Stimulated activated CD8-positive, alpha-beta memory T cell treated with anti-CD3 and anti-CD28 coated beads, Interleukin-4, amount 100 ng/mL, for 24 hours (primary cell): ENCODE data around the gene AFAP1.
A peak's percentile ranks its signal among the peaks of the same experiment; 100 is the strongest.

Source experiments
- DNase-seq: peaks from one replicate; pipeline ENCODE4 v3.0.0-alpha.2; 2020; ENCODE audit warnings: low read depth

AFAP1 gene

GRCh38 chr4:7841894-7842293 lies 97.8 kb downstream of the AFAP1 start:
- DNase-seq, result no peak

- DNase-seq, result no peak
These were observed 98.6 kb downstream of the AFAP1 start for GRCh38 chr4:7841071-7841470.

DNA sequence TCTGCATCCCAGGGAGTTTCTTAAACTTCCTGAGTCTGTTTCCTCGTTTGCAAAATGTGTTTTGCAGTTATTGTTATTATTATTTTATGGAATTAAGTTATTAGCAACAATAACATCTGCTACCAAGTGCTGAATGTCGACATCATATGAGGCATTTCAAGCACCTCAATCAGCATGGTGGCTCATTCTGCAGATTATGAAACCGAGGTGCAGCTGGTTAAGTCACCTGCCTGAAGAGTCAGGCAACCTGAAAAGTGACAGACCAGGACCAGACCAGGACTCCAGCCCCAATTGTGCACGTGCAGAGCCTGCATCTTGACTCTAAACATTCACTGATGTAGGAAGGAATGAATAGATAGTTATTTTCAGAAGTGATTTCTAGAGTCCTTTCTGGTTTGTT lies 99.8 kb downstream of the AFAP1 start:
- no peak for DNase-seq

DNA sequence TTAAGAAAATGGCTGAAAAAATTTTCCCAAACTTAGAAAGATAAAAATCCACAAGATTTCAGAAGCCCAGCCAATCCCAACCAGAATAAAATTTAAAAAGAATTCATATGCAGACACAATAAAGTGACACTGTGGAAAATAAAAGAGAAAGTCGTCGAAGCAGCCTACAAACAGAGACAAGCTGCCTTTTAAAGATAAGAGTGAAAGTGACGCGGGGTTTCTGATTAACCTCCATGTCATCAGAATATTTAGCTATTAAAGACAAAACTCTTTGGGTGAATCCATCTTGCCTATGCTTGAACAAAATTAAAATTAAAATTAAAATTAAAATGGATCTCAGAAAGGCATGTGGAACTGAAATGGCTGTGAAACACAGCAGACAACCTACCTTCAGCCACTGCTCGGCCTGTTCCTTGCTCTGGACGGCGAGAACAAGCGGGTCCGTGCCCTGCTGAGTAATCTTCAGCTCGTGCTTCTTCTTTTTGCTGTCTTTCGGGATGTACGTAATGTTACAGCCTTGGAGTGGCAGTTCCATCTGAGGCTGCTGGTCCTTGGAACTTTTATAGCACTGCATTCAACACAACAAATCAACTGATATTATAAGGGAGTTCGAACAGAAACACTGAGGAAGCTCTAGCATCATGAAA lies 101.4 kb downstream of the AFAP1 start:
- DNase-seq, result no peak

DNA sequence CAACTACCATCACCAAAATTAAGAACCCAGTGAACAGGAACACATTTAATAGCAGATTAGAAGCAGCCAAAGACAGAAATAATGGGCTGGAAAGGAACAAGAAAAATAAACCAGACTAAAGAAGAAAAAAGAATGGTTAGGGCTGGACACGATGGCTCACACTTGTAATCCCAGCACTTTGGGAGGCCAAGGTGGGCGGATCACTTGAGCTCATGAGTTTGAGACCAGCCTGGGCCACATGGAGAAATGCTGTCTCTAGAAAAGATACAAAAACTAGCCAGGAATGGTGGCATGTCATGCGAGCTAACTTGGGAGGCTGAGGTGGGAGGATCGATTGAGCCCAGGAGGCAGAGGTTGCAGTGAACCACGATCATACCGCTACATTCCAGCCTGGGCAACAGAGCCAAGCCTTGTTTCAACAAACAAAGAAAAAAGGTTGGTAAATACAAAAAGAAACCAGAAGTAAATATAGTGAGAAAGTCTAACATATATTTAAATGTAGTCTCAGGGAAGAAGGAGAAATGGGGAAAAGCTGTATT lies 102.0 kb downstream of the AFAP1 start:
- DNase-seq, result no peak

DNA sequence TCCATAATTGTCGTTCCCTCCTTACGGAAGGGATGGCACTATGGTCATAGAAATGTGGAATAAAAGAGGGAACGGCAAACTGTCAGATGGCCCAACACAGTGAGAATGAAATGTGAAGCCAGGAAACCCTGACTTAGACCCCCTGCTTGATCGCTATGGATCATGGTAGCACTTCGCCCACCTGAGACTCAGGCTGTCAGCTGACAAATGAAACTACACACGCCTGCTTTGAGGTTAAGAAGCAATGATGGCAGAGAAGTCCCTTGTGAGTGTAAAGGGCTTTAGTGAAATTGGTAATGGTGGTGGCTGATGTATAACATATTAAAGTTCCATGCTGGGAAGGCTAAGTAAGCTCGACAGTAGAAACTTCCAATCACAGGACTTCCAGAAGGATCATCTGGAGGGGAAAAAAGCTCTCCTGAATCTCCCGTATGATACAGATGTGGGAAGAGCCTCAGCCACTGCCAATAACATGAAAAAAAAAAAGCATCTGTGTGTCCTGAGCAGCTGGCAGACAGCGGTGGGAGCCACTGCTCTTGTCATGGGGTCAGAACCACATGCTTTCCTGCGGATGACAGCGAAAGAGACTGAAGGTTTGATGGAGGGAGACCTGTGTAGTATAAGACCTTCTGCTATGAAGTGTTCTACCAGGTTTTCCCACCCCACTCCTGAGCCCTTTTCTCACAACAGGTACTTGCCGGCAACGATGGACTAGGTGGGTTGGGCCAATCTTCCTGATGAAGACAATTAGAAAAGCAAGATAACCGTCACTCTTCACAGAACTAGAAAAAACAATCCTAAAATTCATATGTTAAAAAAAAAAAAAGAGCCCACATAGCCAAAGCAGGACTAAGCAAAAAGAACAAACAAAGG lies 107.6 kb downstream of the AFAP1 start:
- DNase-seq, result no peak

GRCh38 chr4:7831330-7831729 lies 108.3 kb downstream of the AFAP1 start:
- no peak for DNase-seq

GRCh38 chr4:7830747-7831146 lies 108.9 kb downstream of the AFAP1 start:
- DNase-seq, result no peak

DNA sequence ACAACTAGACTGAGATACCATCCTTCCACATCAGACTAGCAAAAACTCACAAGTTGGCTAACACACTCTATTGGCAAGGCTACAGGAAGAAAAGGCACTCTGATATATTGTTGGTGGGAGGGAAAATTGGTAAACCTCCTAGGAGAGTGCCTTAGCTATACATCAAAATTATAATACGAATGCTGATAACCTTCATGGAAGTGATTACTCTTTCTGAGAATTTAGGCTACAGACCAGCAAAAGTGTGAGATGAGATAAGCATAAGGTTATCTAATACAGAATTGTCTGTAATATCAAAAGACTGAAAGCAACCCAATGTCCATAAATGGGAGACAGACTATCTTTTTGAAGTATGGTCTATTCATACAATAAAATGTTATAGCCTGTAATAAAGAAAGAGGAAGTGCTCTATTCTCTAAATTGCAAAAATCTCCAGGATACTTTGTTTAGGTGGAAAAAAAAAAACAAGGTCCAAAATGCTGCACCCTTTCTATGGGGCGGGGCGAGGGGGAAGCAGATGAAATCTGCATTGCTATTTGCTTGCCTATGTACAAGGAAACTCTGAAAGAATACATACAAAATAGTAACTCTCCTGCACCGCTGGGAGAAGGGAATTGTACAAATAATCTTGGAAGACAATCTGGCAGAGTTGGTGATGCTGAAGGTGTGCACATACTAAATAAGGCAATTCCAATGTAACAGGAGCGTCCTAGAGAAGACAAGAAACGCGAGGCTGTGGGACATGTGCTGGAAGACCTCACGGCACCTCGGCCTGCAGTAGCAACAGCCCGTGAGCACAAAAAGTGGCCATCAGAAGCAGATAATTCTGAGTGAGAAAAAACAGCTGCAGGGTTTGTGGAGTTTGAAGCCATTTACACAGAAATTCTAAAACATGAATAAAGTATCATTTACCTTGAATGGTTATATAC lies 109.7 kb downstream of the AFAP1 start:
- no peak for DNase-seq

GRCh38 chr4:7828793-7829301 lies 110.8 kb downstream of the AFAP1 start:
- DNase-seq, result no peak

GRCh38 chr4:7828011-7828720 lies 111.5 kb downstream of the AFAP1 start:
- DNase-seq, result peak; percentile 33

DNA sequence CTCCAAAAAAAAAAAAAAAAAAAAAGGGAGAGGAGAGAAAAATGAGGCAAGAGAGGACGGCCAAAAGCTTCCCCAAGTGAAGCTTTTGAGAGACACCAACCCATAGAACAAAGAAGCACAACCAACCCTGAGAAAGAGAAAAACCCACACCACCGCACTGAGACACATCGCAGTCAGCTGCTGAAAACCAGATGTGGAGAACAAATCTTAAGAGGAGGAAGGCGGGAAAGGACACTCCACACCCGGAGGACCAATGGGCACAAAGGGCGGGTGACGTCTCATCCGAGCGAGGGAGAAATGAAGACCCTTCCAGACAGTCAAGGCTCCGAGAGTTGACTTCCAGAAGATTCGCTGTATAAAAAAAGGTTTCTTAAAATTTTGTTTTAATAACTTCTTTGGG lies 112.1 kb downstream of the AFAP1 start:
- no peak for DNase-seq

DNA sequence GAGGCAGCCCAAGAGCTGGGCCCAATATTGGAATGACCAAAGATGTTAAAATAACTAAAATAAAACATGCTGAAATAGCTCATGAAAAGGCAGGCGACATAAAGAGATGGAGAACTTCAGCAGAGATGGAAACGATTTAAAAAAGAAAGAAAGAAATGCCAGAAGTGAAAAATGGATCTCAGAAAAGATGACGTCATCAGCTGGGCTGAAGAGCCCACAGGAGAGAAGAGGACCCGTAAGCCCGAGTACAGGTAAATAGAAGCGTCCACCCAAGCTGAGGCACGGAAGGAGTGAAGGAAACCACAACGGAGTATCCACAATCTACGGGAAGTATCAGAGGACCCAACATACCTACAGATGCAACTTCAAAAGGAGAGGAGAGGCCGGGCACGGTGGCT lies 112.8 kb downstream of the AFAP1 start:
- no peak for DNase-seq

GRCh38 chr4:7826176-7826908 lies 113.3 kb downstream of the AFAP1 start:
- DNase-seq, result no peak

GRCh38 chr4:7824218-7824617 lies 115.4 kb downstream of the AFAP1 start:
- no peak for DNase-seq

GRCh38 chr4:7823416-7823824 lies 116.2 kb downstream of the AFAP1 start:
- DNase-seq, result no peak

- DNase-seq, result no peak
These were observed 116.8 kb downstream of the AFAP1 start for GRCh38 chr4:7822877-7823276.

DNA sequence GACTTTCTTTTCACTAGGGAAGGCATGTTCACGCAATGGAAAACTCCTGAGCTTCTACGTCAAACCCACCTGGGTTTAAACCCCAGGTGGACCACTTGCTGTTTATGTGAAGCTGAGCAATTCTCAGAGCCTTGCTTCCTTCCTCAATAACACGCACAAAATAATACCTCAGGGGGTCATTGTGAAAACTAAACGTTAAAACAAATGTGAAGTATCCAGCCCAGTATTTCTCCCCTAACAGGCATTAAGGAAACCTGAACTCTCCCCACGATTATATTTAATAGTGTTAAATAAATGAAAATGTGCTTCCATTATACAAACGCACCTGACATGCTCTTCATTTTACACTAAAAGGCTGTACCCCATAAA lies 117.5 kb downstream of the AFAP1 start:
- DNase-seq, result no peak

DNA sequence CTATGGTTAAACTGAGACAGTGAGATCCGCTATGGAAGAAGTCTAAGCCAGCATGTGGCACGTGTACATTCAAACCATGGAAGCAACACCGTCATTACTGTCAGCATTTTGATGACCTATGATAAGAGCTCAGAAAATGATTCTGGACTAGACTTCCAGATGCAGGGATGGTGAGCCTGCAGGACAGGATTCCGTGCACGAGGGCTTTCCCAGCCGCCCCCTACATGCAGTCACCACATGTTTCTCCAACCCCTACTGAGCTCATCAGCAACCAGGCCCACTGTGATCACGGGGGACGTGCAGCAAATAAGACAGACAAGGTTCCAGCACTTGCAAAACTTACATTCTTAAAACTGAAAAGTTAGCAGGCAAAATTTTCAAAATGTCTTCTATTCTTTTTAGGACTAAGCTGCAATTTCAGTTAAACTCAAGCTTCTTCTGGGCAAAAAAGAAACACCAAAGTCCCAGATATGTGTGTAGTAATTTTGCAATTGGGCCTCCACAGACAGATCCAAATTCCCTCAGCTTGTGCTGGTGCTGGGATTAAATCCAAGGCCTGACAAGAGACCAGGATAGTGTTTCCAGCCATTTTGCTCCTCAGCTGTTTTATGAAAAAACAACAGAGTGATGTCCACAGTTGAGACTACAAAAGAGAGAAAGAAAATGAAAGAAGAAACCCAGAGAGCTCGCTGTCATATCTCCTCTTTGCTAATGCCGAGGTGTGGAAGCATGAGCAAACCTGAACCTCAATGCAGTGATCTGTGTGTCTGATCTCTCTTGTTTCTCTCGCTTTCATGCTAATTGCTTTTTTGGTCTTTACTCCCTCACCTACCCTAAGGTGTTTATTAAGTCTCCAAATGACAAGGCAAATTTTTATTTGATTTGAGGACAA lies 118.2 kb downstream of the AFAP1 start:
- DNase-seq, result no peak
